AG04449 (cell line): ENCODE results near the gene CRX.
"Not testable (repeated sequence)": the region's sequence is repeated elsewhere in the genome, so short reads cannot be mapped to it uniquely, and the experiment has no call there.

Experiments used
- CTCF ChIA-PET: fragments of 350-600 bp; formaldehyde crosslinking; extraction: SDS; loops from one replicate; lab custom pipeline; 2021; ENCODE audit warnings: antibody characterized with exemption; lab: Yijun Ruan, JAX
- POLR2A ChIA-PET: fragments of 400-600, 350-600 bp; formaldehyde crosslinking; extraction: SDS; loops from one replicate; lab custom pipeline; 2020; ENCODE audit warnings: antibody characterized with exemption, inconsistent platforms; lab: Yijun Ruan, JAX
- DNase-seq: peaks from one replicate; pipeline ENCODE4 v3.0.0-alpha.2; 2010; ENCODE audit warnings: low read depth, low spot score
- H3K4me3 ChIP-seq: 2 replicates; pipeline ENCODE4 v1.5.1; 2011; ENCODE audit warnings: low read depth, mild to moderate bottlenecking, control low read depth, low read length
- CTCF ChIP-seq: IDR thresholded peaks from one replicate; pipeline ENCODE4 v1.5.1; 2011; ENCODE audit warnings: mild to moderate bottlenecking, moderate library complexity, low read length, control low read depth, inconsistent platforms; ENCODE audit not compliant: insufficient read depth; ENCODE audit errors: missing control alignments

The CRX gene

DNA sequence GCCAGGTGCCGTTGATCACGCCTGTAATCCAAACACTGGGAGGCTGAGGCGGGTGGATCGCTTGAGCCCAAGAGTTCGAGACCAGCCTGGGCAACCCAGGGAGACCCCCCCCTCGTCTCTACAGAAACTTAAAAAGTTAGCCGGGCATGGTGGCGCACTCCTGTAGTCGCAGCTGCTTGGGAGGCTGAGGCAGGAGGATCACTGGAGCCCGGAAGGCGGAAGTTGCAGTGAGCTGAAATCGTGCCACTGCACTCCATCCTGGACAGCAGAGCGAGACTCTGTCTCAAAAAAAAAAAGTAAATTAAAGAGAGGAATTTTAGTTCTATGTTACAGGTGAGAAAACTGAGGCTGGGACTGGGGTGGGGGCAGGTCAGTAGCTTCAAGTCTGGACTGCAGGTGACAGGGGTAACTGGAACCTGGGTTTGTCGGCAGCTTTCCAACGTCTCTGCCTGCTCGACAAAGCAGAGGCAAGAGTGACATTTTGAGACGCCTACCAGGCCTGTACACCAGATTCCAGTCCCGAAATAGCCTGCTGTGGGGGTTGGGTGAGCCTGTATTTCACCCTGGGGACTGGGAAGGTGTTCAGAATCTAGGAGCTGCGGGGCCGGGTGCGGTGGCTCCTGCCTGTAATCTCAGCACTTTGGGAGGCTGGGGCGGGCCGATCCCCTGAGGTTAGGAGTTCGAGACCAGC, 42.1 kb upstream of the CRX start:
- DNase-seq = no peak
- H3K4me3 ChIP-seq = peak overlapping the region; percentile 96
- ChIA-PET POLR2A (interaction anchor here (0.9 to 1.1 kb wide), 2 partner anchors 10 to 14 kb away, joined by 3 to 4 read pairs; no protein-coding TSS in a partner anchor), CTCF (interaction anchor here (0.9 to 9.6 kb wide), 5 partner anchors 11 to 72 kb away, joined by 3 to 63 read pairs (median 10); no protein-coding TSS in a partner anchor)
- no peak for TF ChIP-seq CTCF

DNA sequence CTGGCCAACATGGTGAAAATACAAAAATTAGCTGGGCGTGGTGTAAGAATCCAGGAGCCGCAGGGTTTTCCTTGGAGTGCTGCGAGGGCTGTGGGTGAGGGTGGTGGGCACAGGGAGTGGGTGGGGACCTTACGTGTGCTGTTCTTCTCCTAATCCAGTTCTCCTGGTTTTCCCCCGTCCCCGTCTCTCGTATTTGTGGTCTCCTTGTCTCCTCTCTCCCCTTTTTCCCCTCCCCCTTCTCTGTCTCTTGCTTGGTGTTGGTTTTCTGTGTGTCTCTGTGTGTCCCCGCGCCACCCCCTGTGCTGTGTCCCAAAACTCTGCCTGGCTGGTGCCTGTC, 41.6 kb upstream of the CRX start:
- no peak for DNase-seq
- H3K4me3 ChIP-seq = peak overlapping the region; percentile 96
- ChIA-PET CTCF (interaction anchor here (0.9 to 9.6 kb wide), 5 partner anchors 10 to 73 kb away, joined by 3 to 63 read pairs (median 10); no protein-coding TSS in a partner anchor), POLR2A (interaction anchor here (0.9 to 1.1 kb wide), 2 partner anchors 9 to 14 kb away, joined by 3 to 4 read pairs; no protein-coding TSS in a partner anchor)
- no peak for TF ChIP-seq CTCF

- H3K4me3 ChIP-seq = no peak overlapping the region
- CTCF ChIA-PET = interaction anchor here (0.6 to 9.6 kb wide), 9 partner anchors 9 to 82 kb away, joined by 3 to 63 read pairs (median 6); no protein-coding TSS in a partner anchor
- DNase-seq = no peak
- TF ChIP-seq CTCF = no peak
- POLR2A ChIA-PET = no interaction called here
Measured at GRCh38 chr19:47781590-47782262, 40.0 kb upstream of the CRX start.

DNA sequence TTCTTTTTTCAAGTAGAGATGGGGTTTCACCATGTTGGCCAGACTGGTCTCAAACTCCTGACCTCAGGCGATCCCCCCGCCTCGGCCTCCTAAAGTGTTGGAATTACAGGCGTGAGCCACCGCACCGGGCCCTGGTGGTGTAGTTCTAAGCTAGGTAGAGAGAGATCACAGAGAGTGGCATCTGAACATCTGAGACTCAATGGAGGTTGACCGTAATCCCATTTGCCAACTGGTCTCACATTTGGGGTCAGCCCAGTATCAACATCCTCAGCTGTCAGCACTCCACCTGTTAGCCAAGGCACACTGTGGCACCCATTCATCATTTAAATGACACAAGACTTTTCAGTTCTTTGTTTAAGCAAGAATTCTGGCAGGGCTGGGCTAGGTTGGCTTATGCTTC, 35.2 kb upstream of the CRX start:
- ChIA-PET POLR2A (no interaction called here), CTCF (interaction anchor here (1.2 to 7.9 kb wide), 2 partner anchors 21 to 358 kb away, joined by 3 to 100 read pairs; no protein-coding TSS in a partner anchor)
- no peak for DNase-seq
- no peak overlapping the region for H3K4me3 ChIP-seq
- no peak for TF ChIP-seq CTCF

DNA sequence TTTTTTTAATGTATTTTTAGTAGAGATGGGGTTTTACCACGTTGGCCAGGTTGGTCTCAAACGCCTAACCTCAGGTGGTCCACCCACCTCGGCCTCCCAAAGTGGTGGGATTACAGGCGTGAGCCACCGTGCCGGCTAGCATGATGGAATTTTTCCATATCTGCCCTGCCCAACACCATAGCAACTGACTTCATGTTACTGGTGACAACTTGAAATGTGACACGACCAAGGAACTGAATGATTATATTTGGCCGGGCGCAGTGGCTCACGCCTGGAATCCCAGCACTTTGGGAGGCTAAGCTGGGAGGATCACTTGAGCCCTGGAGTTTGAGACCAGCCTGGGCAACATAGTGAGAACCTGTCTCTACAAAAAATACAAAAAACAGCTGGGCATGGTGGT, 34.4 kb upstream of the CRX start:
- H3K4me3 ChIP-seq, DNase-seq, POLR2A ChIA-PET: not testable (repeated sequence)
- CTCF ChIA-PET = interaction anchor here (1.4 to 7.9 kb wide), 7 partner anchors 13 to 81 kb away, joined by 3 to 100 read pairs (median 7); partner anchors contain the start of gene EHD2

GRCh38 chr19:47789811-47790210, 31.9 kb upstream of the CRX start:
- ChIA-PET POLR2A (interaction anchor here (1.2 kb wide), 1 partner anchor 10 kb away, joined by 3 read pairs; no protein-coding TSS in a partner anchor), CTCF (interaction anchor here (0.7 to 7.9 kb wide), 22 partner anchors 9 to 268 kb away, joined by 3 to 100 read pairs (median 4); partner anchors contain the start of genes EHD2 and SELENOW)
- H3K4me3 ChIP-seq, DNase-seq: not testable (repeated sequence)

DNA sequence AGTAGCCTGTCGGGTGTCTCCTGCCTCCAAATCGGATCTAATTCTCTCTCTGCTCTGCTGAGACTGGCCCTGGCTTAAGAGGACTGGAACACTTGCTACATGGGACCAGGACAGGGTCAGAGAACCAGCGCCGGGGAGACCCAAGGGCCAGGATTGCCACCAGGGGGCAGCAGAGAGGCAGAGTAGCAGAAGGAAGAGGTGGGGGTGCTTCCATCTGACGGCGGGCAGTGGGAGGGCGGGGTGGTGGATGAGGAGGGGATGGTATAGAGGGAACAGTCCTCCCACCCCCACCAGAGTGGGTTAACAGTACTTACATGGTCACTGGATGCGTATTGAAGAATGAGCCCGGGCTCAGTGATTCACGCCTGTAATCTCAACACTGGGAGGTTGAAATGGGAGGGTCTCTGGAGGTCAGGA, 31.3 kb upstream of the CRX start:
- ChIA-PET CTCF (interaction anchor here (0.7 to 7.9 kb wide), 27 partner anchors 8 to 268 kb away, joined by 3 to 100 read pairs (median 5); partner anchors contain the start of genes EHD2 and SELENOW), POLR2A (interaction anchor here (1.2 kb wide), 1 partner anchor 10 kb away, joined by 3 read pairs; no protein-coding TSS in a partner anchor)
- DNase-seq = no peak
- peak; percentile 92 for TF ChIP-seq CTCF
- H3K4me3 ChIP-seq = no peak overlapping the region
